AG09319 (cell line): Measurements from ENCODE around the gene ARFGAP3.

Experiments
- DNase-seq: peaks from one replicate; pipeline ENCODE4 v3.0.0-alpha.2; 2010; ENCODE audit warnings: low read depth; ENCODE audit errors: extremely low read depth
- TF ChIP-seq, protein P1 (sequence below): IDR thresholded peaks from 2 replicates; pipeline ENCODE4 v1.5.1; 2011; ENCODE audit warnings: low read depth, mild to moderate bottlenecking, inconsistent platforms, low read length, moderate library complexity

The ARFGAP3 gene

GRCh38 chr22:42799461-42800405 lies 57.3 kb downstream of the ARFGAP3 start:
- TF ChIP-seq, protein P1, sequence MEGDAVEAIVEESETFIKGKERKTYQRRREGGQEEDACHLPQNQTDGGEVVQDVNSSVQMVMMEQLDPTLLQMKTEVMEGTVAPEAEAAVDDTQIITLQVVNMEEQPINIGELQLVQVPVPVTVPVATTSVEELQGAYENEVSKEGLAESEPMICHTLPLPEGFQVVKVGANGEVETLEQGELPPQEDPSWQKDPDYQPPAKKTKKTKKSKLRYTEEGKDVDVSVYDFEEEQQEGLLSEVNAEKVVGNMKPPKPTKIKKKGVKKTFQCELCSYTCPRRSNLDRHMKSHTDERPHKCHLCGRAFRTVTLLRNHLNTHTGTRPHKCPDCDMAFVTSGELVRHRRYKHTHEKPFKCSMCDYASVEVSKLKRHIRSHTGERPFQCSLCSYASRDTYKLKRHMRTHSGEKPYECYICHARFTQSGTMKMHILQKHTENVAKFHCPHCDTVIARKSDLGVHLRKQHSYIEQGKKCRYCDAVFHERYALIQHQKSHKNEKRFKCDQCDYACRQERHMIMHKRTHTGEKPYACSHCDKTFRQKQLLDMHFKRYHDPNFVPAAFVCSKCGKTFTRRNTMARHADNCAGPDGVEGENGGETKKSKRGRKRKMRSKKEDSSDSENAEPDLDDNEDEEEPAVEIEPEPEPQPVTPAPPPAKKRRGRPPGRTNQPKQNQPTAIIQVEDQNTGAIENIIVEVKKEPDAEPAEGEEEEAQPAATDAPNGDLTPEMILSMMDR = no peak
- no peak for DNase-seq

DNA sequence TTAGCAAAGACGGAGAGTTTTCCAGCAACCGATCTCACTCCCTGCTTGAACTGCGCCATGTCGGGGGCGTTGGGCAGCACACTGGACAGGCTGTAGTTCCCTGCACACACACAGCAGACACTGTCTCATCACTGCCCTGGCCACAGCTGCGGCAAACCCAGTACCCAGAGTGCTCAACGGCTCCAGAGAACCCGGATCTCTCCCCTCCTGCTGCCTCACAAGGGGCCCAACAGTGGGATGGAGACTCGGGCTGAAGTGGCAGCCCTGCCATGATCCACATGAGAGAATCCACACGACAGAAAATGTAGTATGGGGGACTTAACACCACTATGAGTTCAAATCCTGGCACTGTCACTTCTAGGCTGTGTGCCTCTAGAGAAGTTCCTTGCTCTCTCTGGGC lies 58.0 kb downstream of the ARFGAP3 start:
- TF ChIP-seq, protein P1 = no peak

DNA sequence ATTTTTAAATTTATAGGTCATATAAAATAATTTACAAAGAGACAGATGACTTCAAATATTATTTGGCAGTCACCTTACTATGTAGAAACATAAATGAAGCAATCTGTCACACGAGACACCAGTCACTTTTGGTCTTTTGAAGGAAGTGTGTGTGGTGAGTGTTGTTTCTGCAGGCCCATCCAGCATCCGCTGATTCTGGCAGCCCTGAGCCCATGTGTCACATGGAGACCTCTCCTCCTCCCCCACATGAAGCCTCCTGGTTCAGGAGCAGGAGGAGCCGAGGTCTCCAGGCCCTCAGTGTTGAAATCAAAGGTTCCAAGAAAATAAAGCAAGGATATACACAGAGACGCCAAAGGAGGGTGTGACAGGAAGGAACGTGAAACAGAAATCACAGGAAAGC lies 60.1 kb downstream of the ARFGAP3 start:
- DNase-seq = no peak

More for the DNA sequence above, 58.0 kb downstream of the ARFGAP3 start:
- no peak for DNase-seq

GRCh38 chr22:42796081-42796480 lies 61.0 kb downstream of the ARFGAP3 start:
- DNase-seq = no peak
- TF ChIP-seq, protein P1 = no peak

More for the DNA sequence above, 60.1 kb downstream of the ARFGAP3 start:
- TF ChIP-seq, protein P1 = no peak

- no peak for DNase-seq
- TF ChIP-seq, protein P1 = no peak; the same call in 1 of the 2 replicates
These were observed 62.2 kb downstream of the ARFGAP3 start for GRCh38 chr22:42794551-42795510.

DNA sequence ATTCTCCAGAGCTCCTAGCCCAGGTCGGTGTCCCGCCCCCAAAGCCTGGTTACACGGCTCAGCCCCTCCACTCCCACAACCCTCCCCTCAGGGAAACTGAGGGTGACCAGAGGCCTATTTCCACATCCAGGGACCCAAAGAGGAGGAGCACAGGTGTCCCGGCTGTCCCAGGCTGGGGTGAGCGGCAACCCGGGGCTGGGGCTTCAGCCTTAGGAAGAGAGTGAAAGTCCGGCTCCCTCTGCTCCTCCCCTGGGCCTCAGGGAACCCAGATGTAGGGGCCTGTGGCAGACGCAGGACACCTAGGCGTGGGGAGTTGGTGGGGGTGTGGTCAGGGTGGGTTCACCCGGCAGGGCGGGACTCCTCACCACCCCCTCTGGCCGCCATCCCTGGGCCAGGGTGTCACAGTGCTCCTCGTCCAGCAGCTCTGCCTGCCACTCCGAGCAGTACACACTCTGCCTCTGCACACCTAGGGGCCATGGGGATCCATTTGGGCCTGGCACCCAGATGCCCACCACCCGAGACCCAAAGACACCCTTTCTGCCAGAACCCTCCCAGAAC lies 63.1 kb downstream of the ARFGAP3 start:
- no peak for DNase-seq
- TF ChIP-seq, protein P1 = no peak
